Measurements from ENCODE around the gene MRTFA.
"Not testable (repeated sequence)": the region's sequence is repeated elsewhere in the genome, so short reads cannot be mapped to it uniquely, and the experiment has no call there.

Gene MRTFA

DNA sequence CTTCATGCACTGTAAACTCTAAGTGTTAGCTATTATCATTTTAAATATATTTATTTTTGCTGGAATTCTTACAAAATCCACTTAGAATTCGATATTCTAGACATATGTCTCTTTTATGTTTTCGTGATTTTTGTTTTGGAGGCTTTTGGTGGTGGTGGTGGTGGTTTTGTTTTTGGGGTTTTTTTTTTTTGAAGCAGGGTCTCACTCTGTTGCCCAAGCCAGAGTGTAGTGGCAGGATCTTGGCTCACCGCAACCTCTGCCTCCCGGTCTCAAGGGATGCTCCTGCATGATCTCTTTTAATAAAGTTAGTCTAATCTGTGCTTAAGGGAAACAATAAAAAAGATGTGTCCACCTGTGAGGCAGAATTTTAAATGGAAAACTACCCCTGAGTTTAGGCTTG lies 117.7 kb downstream of the MRTFA start:
- no peak for DNase-seq

DNA sequence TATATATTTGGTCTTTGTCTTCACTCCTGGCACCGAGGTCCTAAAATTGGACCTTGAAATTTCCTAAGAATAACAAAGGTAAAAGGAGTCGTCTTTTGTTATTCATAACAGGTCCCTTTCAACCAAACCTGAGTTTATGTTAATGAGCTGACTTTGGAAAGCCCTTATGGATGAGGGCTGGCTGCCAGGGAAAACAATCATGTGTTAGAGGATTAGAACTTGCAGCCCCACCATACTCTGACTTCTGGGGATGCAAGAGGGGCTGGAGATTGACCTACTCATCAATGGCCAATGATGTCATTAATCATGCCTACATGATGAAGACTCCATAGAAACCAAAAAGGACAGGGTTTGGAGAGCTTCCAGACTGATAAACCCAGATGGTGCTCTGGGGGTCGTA lies 118.9 kb downstream of the MRTFA start:
- DNase-seq = no peak

GRCh38 chr22:40516416-40516815 lies 120.1 kb downstream of the MRTFA start:
- DNase-seq = no peak

DNA sequence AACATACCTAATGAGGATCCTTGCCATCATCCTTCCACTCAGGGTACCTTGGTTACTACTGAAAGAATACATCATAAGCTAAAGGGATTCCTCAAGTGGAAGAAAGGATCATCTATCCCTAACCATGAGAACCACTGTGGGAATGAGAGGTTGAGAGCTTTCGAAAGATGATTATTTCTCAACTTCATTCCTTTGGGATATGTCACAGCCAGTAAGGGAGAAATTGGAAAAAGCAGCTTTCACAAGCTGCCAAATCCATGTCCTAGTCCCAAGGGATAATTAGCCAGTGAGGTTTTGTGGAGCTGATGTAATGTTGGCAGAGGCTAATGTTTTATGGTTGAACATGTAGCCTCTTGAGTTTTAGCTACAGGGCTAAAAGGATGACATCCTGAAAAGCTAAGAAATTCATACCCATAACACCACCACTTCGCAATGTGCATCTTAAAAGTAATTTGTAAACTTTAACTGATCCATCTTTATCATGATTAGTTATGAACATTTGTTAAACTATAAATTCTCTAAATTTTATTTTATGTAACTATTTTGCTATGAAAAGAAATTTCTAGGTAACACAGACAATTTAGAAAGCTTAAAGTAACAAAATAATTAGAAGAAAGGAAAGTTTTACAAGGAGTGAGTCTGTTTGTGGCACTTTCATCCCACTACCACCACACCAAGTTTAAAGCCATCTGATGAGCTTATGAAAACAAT lies 123.9 kb downstream of the MRTFA start:
- no peak for DNase-seq

- DNase-seq = no peak
Measured at GRCh38 chr22:40511604-40512003, 124.9 kb downstream of the MRTFA start.

DNA sequence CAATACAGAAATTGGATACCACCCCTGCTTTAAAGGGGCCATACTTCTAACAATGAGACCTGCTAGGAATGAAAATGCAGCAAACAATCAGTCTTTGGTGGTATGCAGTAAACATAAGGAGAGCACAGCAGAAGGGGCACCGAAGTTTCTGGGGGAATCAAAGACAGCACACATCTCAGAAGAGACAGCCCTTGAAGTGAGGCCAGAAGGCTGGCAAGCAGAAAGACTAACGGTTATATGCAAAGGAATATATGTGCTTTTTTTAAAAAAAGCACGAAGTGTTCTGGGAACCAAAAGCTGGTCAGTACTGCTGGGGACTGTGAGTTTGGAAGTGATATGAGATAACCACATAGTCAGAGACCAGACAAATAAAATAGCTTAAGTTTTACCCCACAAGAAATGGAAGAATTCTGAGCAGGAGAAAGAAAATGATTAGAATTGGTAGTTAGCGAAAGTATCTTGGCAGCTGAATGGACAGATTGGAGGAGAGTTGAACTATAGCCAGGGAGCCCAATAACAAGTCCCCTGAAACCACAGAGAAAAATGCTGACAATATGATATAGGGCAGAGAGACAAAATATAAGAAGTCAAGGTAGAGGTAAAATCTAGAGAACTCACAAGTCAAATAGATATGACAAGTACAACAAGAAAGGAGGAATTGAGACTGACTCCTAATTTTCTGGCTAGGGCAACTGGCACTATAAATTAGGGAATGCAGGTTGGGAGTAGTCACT lies 125.7 kb downstream of the MRTFA start:
- no peak for DNase-seq

- no peak for DNase-seq
Measured at GRCh38 chr22:40509401-40510134, 127.0 kb downstream of the MRTFA start.

DNA sequence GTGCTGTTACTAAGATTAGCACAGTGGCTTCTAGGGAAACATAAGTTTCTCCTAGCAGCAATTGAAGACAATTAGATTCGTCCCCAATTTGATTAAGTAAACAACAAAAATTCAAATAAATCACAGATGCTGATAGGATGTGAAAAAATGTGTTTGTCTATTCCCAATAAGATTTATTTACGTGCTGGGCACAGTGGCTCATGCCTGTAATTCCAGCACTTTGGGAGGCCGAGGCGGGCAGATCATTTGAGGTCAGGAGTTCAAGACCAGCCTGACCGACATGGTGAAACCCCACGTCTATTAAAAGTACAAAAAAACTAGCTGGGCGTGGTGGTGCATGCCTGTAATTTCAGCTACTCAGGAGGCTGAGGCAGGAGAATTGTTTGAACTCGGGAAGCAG lies 128.5 kb downstream of the MRTFA start:
- not testable (repeated sequence) for DNase-seq

GRCh38 chr22:40507491-40507890 lies 129.0 kb downstream of the MRTFA start:
- DNase-seq = no peak

GRCh38 chr22:40506762-40507161 lies 129.8 kb downstream of the MRTFA start:
- DNase-seq = no peak

- no peak for DNase-seq
Measured at GRCh38 chr22:40504285-40505249, 132.0 kb downstream of the MRTFA start.

DNA sequence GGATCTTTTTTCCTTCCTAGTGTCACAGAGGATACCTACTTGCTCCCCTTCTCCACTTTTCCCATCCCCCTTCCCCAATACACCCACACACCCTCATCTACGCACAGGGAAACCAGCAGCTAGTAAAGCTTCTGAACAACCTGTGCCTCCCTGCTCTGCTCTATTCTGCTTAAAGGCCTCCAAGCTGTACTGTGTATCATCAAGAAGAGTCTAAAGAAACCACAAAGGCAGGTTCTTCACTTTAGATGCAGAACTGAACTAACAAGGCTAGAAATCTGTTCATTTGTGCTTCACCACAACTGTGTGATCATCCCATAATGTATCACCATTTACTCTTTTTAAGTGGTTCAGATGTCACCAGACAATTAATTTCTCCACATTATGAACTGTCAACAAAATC lies 133.6 kb downstream of the MRTFA start:
- DNase-seq = no peak

DNA sequence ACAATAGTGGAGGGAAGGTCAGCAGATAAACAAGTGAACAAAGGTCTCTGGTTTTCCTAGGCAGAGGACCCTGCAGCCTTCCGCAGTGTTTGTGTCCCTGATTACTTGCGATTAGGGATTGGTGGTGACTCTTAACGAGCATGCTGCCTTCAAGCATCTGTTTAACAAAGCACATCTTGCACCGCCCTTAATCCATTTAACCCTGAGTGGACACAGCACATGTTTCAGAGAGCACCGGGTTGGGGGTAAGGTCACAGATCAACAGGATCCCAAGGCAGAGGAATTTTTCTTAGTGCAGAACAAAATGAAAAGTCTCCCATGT lies 136.1 kb downstream of the MRTFA start:
- DNase-seq = not testable (repeated sequence)

DNA sequence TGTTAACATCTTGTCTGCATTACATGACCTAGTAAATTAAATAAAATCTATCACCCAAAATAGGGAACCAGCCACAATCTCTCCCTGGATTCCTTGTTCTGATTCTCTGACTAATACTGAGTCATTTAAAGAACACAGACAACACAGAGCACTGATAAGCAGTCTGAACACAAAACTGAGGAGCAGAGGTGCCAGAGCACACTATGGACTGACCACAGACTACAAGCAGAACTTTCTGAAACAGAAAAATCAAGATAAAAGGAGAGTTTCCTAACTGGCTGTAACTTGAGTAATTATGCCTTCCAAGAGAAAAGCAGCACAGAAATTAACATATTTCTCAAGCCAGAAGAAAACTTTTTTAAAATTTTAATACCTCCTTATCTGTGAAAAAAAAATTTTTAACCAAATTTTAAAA lies 137.3 kb downstream of the MRTFA start:
- no peak for DNase-seq

GRCh38 chr22:40498420-40499208 lies 137.9 kb downstream of the MRTFA start:
- DNase-seq = no peak

- no peak for DNase-seq
Measured at GRCh38 chr22:40493441-40493840, 143.1 kb downstream of the MRTFA start.

DNA sequence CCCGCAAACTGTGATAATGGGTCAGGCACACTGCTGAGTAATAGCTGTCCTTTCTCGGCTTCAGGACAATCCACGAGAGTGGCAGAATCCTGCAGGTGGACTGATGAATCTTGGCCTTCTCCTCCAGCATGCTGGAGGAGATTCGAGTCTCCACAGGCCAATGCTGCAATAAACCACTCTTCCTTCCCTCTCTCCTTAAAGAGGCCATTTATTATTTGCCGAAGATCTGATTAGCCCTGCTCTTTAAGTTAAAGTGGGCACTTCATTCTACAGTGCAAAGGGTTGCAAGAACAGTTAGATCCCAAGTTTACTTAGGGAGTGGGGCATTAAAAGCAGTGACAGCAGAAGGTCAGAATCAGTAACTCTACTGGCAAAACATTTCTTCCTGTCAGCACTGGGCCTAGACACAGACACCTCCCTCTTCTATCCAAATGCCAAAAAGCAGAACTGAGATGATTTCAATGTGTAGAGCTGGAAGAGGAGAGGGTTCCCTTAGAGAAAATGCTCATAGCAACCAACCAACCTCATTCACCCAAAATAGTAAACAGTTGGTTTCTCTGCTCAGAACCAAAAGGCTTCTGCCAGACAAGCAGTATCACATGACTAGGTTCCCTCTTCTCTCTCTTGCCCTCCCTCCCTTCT lies 144.4 kb downstream of the MRTFA start:
- no peak for DNase-seq

DNA sequence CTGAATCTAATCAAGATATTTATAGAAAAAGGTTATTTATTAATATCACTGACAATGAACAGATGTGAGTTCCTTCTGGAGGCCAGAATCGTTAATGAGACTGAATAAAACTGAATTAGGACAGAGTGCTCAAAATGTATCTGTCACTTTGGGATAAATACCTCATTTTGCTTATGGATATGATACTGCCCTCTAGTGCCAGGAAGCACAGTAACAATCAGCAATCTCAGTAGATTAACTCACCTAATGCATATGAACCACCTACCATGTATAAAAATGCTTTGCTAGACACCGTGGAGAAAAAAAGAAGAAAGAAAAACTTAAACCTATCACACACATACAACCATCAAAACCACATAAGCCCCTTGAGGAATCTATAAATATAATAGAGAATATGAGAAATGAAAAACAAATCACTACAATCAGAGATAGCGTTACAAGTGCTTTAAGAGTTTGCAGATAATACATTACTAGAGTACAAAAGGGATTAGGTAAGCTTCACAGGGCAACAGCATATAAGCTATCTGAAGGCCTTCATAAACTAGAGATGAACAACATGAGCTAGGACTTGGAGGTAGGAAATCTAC lies 148.8 kb downstream of the MRTFA start:
- no peak for DNase-seq

DNA sequence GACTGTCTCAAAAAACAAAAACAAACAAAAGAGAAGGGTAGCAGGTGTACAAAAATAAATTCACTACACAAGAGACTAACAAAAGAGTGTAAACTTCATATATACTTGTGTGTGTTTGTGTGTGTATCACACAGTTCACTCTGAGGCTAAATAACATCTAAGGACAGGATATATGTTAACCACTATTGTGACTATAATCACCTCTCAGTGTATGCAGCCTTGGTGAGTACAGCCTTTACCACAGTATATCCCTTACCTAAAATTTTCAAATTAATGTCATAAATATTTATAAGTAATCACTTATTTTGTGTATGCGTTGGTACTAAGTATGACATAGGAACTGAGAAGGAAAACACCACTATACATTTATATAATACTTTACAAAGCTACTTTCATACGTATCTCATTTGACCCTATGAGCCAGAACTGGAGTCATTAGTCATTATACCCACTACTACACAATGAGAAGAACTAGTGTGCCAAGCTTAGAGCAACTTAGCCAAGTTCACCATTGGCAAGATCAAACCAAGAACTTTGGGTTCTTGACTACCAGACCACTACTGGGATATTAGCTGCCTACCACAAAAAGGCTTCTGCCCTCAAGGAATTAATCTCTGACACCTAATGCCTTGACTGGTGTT lies 149.4 kb downstream of the MRTFA start:
- no peak for DNase-seq

DNA sequence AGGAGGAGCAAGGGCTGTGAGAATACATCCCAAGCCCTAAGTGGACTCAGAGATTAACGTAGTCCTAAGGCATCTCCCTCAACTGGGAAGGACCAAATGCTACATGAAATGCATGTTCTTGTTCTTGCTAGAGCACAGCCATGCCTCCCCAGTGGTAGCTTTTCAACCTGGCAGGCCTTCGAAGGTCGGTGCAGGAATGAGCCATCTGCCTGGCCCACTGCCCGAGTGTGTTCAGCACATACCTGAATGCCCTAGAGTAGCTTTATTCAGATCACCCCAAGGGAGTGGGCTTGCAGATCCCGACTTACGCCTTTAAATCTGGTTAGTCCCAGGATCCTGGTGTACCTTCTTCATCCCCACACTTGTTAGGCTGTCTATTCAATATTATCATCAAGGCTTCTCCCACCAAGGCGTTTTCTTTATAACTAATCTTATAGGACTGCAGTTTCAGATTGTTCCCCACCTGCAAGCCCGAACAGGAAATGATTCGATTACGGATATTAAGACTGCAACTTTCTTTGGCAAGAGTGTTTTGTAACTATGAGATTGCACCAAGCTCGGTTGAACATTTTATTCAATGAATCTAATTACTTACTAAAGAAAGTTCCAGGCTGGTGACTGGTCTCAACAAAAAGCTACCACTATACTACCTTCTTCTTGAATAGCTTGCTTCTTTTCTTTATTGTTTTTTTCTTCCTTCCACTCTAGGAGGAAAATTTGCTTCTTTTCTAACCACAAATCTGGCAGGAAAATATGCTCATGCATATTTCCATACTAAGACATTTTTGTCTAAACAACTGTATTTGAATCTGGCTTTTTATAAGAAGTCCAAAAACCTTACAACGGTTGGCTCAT lies 150.5 kb downstream of the MRTFA start:
- no peak for DNase-seq

All from activated T-cell treated with anti-CD3 and anti-CD28 coated beads, Interleukin-2, amount 50 U/mL, for 1 hour (primary cell).